Loucy (cell line): ENCODE results near the gene MCF2L.

Source experiments
- H2AFZ ChIP-seq: fragments of 200-600 bp; sonication (generic); 2 replicates; pipeline ENCODE4 v1.6.0; 2016; ENCODE audit warnings: antibody characterized with exemption, mild to moderate bottlenecking, low read length, moderate library complexity
- H3F3A ChIP-seq: fragments of 200-600 bp; 2 replicates; pipeline ENCODE4 v1.6.0; 2016; ENCODE audit warnings: antibody characterized with exemption, low read depth, mild to moderate bottlenecking
- H3K27me3 ChIP-seq: fragments of 200-600 bp; sonication (generic); 2 replicates; pipeline ENCODE4 v1.6.1; 2014; ENCODE audit warnings: low read length, mild to moderate bottlenecking; ENCODE audit not compliant: insufficient read depth, poor library complexity, severe bottlenecking
- H3K36me3 ChIP-seq: fragments of 200-600 bp; sonication (generic); 2 replicates; pipeline ENCODE4 v1.6.1; 2016; ENCODE audit warnings: low read length; ENCODE audit not compliant: insufficient read depth
- H3K4me1 ChIP-seq: fragments of 200-600 bp; sonication (generic); 2 replicates; pipeline ENCODE4 v1.5.1; 2014; ENCODE audit warnings: low read length, mild to moderate bottlenecking; ENCODE audit not compliant: insufficient read depth, poor library complexity, severe bottlenecking
- H3K4me2 ChIP-seq: fragments of 200-600 bp; sonication (generic); 2 replicates; pipeline ENCODE4 v1.6.0; 2014; ENCODE audit warnings: antibody characterized with exemption, low read length, low read depth, mild to moderate bottlenecking; ENCODE audit not compliant: poor library complexity, severe bottlenecking
- H3K4me3 ChIP-seq: fragments of 200-600 bp; sonication (generic); 2 replicates; pipeline ENCODE4 v1.5.1; 2014; ENCODE audit warnings: low read length, mild to moderate bottlenecking, mixed read lengths; ENCODE audit not compliant: poor library complexity, severe bottlenecking
- H3K79me2 ChIP-seq: fragments of 200-600 bp; sonication (generic); 2 replicates; pipeline ENCODE4 v1.6.1; 2014; ENCODE audit warnings: low read length; ENCODE audit not compliant: insufficient read depth
- H3K9ac ChIP-seq: fragments of 200-600 bp; sonication (generic); 2 replicates; pipeline ENCODE4 v1.6.0; 2014; ENCODE audit warnings: mild to moderate bottlenecking, low read depth, low read length, moderate library complexity; ENCODE audit not compliant: poor library complexity, severe bottlenecking
- H3K9me2 ChIP-seq: fragments of 200-600 bp; sonication (generic); replicated peaks from 2 replicates; pipeline ENCODE4 v1.6.1; 2016; ENCODE audit warnings: low read depth, low read length, mixed read lengths
- H3K9me3 ChIP-seq: fragments of 200-600 bp; sonication (generic); 2 replicates; pipeline ENCODE4 v1.6.1; 2014; ENCODE audit warnings: mild to moderate bottlenecking, antibody characterized with exemption, low read length, low read depth; ENCODE audit not compliant: insufficient read depth
- H4K20me1 ChIP-seq: fragments of 200-600 bp; sonication (generic); 2 replicates; pipeline ENCODE4 v1.6.0; 2014; ENCODE audit warnings: antibody characterized with exemption, low read length, mild to moderate bottlenecking; ENCODE audit not compliant: insufficient read depth, poor library complexity, severe bottlenecking
- EZH2phosphoT487 ChIP-seq: fragments of 200-600 bp; IDR thresholded peaks from 2 replicates; pipeline ENCODE4 v1.6.1; 2018; ENCODE audit warnings: antibody characterized with exemption, mild to moderate bottlenecking, moderate library complexity, borderline replicate concordance
- TF ChIP-seq, protein P1 (sequence below): fragments of 200-600 bp; sonication (generic); conservative IDR thresholded peaks from 2 replicates; pipeline ENCODE4 v1.5.1; 2014; ENCODE audit warnings: mild to moderate bottlenecking, antibody characterized with exemption, low read length

The MCF2L gene

GRCh38 chr13:113066746-113067145, 97.7 kb downstream of the MCF2L start:
- no peaks in the 10 kb centered on the region for H4K20me1 ChIP-seq
- no peaks in the 10 kb centered on the region for H3K79me2 ChIP-seq
- no peak overlapping the region for H3K4me3 ChIP-seq
- H3K9me2 ChIP-seq: no peaks in the 10 kb centered on the region
- no peak overlapping the region for H3K9ac ChIP-seq
- TF ChIP-seq EZH2phosphoT487: no peak
- TF ChIP-seq, protein P1, sequence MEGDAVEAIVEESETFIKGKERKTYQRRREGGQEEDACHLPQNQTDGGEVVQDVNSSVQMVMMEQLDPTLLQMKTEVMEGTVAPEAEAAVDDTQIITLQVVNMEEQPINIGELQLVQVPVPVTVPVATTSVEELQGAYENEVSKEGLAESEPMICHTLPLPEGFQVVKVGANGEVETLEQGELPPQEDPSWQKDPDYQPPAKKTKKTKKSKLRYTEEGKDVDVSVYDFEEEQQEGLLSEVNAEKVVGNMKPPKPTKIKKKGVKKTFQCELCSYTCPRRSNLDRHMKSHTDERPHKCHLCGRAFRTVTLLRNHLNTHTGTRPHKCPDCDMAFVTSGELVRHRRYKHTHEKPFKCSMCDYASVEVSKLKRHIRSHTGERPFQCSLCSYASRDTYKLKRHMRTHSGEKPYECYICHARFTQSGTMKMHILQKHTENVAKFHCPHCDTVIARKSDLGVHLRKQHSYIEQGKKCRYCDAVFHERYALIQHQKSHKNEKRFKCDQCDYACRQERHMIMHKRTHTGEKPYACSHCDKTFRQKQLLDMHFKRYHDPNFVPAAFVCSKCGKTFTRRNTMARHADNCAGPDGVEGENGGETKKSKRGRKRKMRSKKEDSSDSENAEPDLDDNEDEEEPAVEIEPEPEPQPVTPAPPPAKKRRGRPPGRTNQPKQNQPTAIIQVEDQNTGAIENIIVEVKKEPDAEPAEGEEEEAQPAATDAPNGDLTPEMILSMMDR: no peak
- no peaks in the 10 kb centered on the region for H3K4me1 ChIP-seq
- H3K9me3 ChIP-seq: no peaks in the 10 kb centered on the region
- H3K4me2 ChIP-seq: no peak overlapping the region
- no peak overlapping the region for H2AFZ ChIP-seq
- H3F3A ChIP-seq: no peaks in the 10 kb centered on the region
- H3K27me3 ChIP-seq: no peaks in the 10 kb centered on the region
- H3K36me3 ChIP-seq: no peaks in the 10 kb centered on the region

DNA sequence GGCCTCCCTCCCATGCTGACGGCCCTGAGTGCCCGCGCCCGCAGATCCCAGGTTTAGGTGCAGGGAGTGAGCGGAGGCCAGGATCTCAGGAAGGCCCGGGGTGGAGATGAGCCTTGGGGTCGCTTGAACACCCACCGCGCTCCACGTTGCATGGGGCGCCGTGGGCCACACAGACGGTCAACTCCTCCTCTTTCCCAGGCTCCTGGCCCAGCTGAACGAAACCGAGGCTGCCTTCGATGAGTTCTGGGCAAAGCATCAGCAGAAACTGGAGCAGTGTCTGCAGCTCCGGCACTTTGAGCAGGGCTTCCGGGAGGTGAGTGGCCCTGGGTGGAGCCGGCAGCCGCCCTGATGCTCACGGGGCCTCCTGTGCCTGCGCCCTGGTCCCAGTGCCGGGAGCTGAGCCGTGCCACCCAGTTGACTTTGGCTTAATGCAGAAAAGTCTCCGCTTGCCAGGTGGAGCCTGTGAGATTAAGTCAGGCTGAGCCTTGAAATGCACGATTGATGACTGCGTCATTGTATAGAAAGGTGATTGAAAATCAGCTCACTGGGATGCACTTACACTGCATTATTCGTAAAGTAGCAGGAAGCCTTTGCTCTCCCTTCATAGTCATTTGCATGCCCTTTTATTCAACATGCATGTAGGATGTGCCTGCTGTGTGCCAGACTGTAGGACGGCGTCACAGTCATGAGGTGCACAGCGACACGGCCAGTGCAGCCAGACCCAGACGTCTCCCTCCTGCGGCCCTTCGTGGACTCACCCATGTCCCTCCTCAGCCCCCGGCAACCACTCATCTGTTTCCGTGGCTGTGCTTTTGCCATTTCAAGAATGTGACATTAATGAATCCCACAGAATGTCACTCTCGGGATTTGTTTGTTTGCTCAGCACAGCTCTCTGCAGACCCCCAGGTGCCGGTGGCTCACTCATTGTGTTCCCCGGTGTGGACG, 101.1 kb downstream of the MCF2L start:
- no peak overlapping the region for H2AFZ ChIP-seq
- H3K9me2 ChIP-seq: no peaks in the 10 kb centered on the region
- no peaks in the 10 kb centered on the region for H3K9me3 ChIP-seq
- H3K27me3 ChIP-seq: no peaks in the 10 kb centered on the region
- no peaks in the 10 kb centered on the region for H3K4me1 ChIP-seq
- H3K9ac ChIP-seq: no peak overlapping the region
- H3K36me3 ChIP-seq: no peaks in the 10 kb centered on the region
- TF ChIP-seq, protein P1: no peak
- no peak for TF ChIP-seq EZH2phosphoT487
- H3K79me2 ChIP-seq: no peaks in the 10 kb centered on the region
- H3K4me3 ChIP-seq: no peak overlapping the region
- H4K20me1 ChIP-seq: no peaks in the 10 kb centered on the region
- H3F3A ChIP-seq: no peaks in the 10 kb centered on the region
- H3K4me2 ChIP-seq: no peak overlapping the region

GRCh38 chr13:113070855-113071254, 101.8 kb downstream of the MCF2L start:
- Histone ChIP-seq H3K4me1 (no peaks in the 10 kb centered on the region), H3K9me3 (no peaks in the 10 kb centered on the region), H3K4me2 (no peak overlapping the region), H3K9me2 (no peaks in the 10 kb centered on the region), H3K79me2 (no peaks in the 10 kb centered on the region), H3K27me3 (no peaks in the 10 kb centered on the region), H4K20me1 (no peaks in the 10 kb centered on the region), H3F3A (no peaks in the 10 kb centered on the region), H3K9ac (no peak overlapping the region), H3K4me3 (no peak overlapping the region), H2AFZ (no peak overlapping the region), H3K36me3 (no peaks in the 10 kb centered on the region)
- no peak for TF ChIP-seq EZH2phosphoT487
- TF ChIP-seq, protein P1: no peak
